Hematopoietic multipotent progenitor cell treated with erythropoietin and hydrocortisone succinate and interleukin-3 and kit ligand, for 15 days (in vitro differentiated cells): ENCODE measurements around the gene POC1B.

Source experiments
- DNase-seq: peaks from one replicate; pipeline ENCODE4 v3.0.0-alpha.2; 2015; ENCODE audit warnings: low spot score

POC1B gene

GRCh38 chr12:89525824-89526770 is at the start of gene POC1B:
Gene POC1B (minus strand): TSS chr12:89526047. CDS start chr12:89525895, 152 bp downstream.
- DNase-seq: peak; percentile 73

DNA sequence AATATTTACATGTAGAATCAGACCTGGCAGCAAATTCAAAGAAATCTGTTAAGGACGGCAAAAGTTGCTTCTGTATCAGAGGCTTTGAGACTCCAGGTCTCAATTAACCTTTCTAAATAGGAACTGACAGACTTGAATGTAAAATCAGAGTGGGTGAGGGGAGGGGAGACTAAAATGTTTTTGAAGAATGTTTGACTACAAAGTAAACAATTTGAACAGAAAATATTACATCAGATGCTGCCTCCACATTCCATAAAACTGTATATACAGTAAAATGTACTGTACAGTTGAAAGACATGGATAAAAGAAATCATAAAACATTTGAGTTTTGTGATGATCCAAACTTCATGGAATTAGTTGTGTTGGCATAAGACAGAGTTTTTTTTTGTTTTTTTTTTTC is 49.5 kb upstream of the POC1B start:
- no peak for DNase-seq

DNA sequence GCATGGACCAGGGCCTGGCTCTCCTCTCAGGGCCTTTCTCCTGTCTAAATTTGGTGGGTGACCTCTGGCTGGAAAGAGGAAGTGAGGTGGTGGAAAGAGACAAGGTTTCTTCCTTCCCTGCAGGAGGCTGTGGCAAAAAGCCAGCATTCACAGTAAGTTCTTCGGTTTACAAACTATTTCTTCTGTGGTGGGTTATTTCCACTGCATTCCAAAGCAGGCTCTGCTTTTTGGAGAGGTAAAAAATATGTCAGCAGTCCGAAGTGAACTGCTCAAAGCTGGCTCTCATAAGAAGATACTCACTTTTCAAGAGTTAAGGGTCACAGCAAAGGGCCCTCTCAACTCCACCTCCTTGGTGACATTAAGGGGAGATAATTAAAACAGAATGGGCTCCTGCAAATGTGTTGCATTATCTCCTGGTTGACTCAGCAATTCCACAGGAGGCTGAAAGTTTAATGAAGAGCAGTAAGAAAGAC is 48.9 kb upstream of the POC1B start:
- DNase-seq: peak; percentile 36

GRCh38 chr12:89573051-89573810 is 47.4 kb upstream of the POC1B start:
- no peak for DNase-seq

GRCh38 chr12:89571491-89572195 is 45.8 kb upstream of the POC1B start:
- no peak for DNase-seq

DNA sequence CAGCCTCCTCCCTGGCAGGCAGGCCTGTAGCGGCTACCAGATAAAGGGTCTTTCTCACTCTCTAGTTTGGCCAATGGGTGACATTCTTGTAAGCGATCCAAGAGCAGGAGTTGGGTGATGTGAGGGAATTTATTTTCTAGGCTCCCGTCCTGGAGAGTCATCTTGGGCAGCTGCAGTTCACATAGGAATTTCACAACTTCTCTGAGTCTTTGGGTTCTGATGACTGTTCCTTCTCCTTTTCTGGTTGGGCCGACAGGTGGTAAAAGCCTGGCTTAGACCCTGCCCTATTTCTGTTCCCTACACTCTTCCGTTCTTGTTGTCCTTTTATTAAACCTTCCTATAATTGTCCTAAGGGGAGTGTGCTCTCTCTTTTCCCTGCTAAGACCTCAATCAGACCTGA is 42.6 kb upstream of the POC1B start:
- DNase-seq: no peak

GRCh38 chr12:89567691-89568239 is 41.9 kb upstream of the POC1B start:
- DNase-seq: no peak

DNA sequence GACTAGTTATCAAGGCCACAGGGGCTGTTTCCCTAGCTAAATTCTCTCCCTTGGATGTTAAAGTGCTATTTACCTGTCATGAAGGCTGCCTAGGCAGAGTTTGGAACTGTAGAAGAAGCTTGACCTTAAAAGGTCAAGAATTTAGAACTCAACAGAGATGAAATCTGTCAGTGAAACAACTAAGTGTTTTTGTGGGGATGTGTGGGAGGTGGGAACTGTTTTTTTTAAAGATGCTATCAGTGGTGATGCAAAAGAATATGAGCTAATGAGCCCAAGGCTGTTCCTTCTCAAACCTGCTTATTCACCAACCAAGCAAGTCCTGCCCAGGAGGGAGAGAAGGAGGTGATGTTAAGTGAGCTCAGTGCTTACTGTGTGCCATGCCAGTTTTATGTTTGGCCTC is 40.8 kb upstream of the POC1B start:
- no peak for DNase-seq

GRCh38 chr12:89565002-89565401 is 39.2 kb upstream of the POC1B start:
- DNase-seq: no peak

DNA sequence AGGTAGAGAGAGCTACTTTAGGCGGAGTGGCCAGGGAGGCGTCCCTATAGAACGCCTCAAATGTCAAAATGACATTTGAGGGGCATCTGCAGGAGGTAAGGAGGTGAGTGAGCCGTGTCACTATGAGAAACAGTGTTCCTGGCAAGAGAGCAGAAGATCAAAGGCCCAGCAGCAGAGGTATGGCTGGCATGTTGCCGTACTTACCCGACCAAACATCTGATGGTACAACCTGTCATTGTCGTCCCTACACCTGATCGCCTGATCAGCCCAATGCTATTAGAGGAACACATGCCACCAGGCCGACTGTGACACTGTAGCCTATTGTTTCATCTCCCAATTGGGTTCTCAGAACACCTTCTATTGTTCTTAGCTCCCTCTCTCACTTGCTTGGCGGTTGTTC is 33.9 kb upstream of the POC1B start:
- DNase-seq: no peak

- DNase-seq: no peak
Observed at GRCh38 chr12:89556976-89557375, 31.1 kb upstream of the POC1B start.

DNA sequence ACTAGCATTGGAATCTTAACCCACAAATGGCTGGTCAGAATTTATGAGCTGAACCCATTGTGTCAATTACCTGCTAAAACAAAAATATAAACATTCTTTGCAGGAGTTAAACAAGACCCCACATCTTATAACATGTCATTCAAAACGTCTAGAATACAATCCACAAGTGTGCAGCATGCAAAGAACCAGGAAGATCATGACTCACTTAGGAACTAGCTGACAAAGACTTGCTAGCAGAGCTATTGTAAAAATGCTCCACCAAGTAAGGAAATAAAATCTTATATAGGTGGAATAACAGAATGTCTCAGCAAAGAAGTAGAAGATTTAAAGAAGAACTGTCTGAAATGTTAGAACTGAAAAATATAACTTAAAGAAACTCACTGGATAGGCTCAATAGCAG is 26.5 kb upstream of the POC1B start:
- no peak for DNase-seq

DNA sequence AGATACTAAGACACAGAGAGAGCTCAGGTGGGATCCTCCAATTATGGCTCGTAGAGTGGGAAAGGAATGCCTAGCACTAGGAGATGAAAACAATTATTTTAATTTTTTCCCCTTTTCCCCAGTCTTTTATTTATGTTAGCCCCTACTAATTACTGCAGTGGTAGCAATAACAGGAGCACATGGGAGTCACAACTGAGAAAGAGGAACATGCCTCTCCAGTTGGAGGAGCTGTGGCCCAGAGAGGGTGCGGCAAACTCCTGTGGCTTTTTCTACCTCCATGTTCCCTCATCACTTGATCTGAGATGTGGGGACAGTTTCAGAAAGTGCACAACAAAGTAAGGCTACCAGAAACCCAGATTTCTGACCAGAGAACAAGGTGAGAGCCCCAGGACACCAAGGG is 25.9 kb upstream of the POC1B start:
- DNase-seq: no peak

- DNase-seq: no peak
Observed at GRCh38 chr12:89547101-89547500, 21.3 kb upstream of the POC1B start.

GRCh38 chr12:89546151-89546550 is 20.3 kb upstream of the POC1B start:
- DNase-seq: no peak

DNA sequence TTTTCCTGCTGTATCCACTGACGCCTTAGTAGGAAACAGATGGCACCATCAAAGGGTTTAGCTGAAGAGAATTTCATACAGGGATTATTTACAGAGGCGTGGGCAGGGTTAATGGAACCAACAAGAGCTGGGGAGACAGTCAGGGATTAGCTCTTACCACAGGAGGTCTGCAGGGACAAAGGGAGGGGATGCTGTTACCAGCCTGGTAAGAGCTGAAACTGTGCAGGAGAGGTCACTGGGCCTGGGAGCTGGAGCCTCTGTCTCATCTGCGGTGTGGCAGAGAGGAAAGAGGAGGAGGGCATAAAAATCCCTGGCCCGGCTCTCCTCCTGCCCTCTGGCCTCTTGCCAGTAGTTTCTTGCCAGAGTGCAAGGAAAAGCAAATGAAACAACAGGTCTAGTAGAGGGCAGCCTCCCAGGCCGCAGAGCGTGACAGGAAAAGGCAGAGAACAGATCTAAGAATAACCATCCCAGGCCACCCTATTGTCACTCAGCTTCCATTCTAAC is 18.9 kb upstream of the POC1B start:
- DNase-seq: no peak

- DNase-seq: peak; percentile 61
Observed at GRCh38 chr12:89544022-89544421, 18.2 kb upstream of the POC1B start.

GRCh38 chr12:89542912-89543592 is 17.2 kb upstream of the POC1B start:
- peak; percentile 87 for DNase-seq

GRCh38 chr12:89542236-89542635 is 16.4 kb upstream of the POC1B start:
- no peak for DNase-seq

GRCh38 chr12:89540586-89540985 is 14.7 kb upstream of the POC1B start:
- DNase-seq: peak; percentile 84
